Lower leg skin (tissue), 4 donors: Measurements from ENCODE around the gene TRIO. TPM values are rescaled to one million over a fixed set of nuclear protein-coding genes. Genes with fewer than 3 reads are reported as not detected.
A peak's percentile ranks its signal among the peaks of the same experiment; 100 is the strongest.

ENCODE experiments used
- DNase-seq, 2 donors: peaks; one replicate each; pipeline ENCODE4 v3.0.0-alpha.2; 2019; ENCODE audit warnings: low spot score in 2 of 2
- H3K4me3 ChIP-seq: fragments of 200-600 bp; sonication (generic); 2 replicates; pipeline ENCODE4 v1.5.1; 2017; ENCODE audit warnings: mild to moderate bottlenecking, low read depth; ENCODE audit not compliant: poor library complexity, severe bottlenecking
- POLR2A ChIP-seq, 2 donors: fragments of 450-650 bp; IDR thresholded peaks; one replicate each; pipeline ENCODE4 v1.6.1; 2016 to 2017; ENCODE audit warnings: antibody characterized with exemption in 2 of 2, mild to moderate bottlenecking in 1 of 2, moderate library complexity in 1 of 2
- WGBS, 2 donors: methylation state at CpG; one replicate each; pipeline ENCODE4 v1.1.5; 2018; 5-methylcytosine and 5-hydroxymethylcytosine counted together
- intact Hi-C: fragments of 100-400 bp; cut with DNase I; formaldehyde crosslinking; loops from one replicate; pipeline ENCODE4 v1.15.0; 2023; ENCODE audit warnings: low total_unique reads
- total RNA-seq, 4 donors: library from RNA; depleted of rRNA; stranded (reverse); fragments of >200 nt; gene quantifications; one replicate each; pipeline ENCODE4 v1.1.0, GENCODE V29; 2016
- TF ChIP-seq, protein P1 (sequence below), 3 donors: fragments of 450-650 bp; IDR thresholded peaks; one replicate each; pipeline ENCODE4 v1.5.1; 2016; ENCODE audit warnings: antibody characterized with exemption in 3 of 3, mild to moderate bottlenecking in 3 of 3, moderate library complexity in 2 of 3

The TRIO gene
- total RNA-seq, 4 donors from 2014 or later: 47.8 to 101 (median 64.5) TPM

DNA sequence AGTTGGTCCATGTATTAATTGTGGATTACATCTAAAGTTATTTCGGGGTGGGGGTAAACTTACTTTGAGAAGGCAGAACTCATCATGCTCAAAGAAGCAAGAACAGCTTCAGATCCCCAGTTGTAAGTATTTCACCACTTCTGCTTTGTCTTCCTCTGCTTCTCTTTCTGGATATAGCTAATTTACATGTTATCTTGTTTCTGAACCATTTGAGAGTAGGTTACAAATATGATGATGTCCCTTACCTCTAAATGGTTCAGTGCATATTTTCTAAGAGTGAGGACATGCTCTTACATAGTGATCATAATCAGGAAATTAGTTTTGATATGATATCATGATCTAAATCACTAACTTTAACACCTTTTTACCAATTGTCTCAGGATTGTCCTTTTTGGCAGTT is 11.9 kb downstream of the TRIO start:
- DNase-seq: no peak
- intact Hi-C loops: no loop called here
- H3K4me3 ChIP-seq: no peak overlapping the region
- 86 to 92% methylated on average over 1 of the region's 1 CpG for WGBS, 2 donors
- TF ChIP-seq, protein P1, sequence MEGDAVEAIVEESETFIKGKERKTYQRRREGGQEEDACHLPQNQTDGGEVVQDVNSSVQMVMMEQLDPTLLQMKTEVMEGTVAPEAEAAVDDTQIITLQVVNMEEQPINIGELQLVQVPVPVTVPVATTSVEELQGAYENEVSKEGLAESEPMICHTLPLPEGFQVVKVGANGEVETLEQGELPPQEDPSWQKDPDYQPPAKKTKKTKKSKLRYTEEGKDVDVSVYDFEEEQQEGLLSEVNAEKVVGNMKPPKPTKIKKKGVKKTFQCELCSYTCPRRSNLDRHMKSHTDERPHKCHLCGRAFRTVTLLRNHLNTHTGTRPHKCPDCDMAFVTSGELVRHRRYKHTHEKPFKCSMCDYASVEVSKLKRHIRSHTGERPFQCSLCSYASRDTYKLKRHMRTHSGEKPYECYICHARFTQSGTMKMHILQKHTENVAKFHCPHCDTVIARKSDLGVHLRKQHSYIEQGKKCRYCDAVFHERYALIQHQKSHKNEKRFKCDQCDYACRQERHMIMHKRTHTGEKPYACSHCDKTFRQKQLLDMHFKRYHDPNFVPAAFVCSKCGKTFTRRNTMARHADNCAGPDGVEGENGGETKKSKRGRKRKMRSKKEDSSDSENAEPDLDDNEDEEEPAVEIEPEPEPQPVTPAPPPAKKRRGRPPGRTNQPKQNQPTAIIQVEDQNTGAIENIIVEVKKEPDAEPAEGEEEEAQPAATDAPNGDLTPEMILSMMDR (IDR thresholded peaks at IDR 0.05): no peak
- TF ChIP-seq POLR2A (IDR thresholded peaks at IDR 0.05): no peak

DNA sequence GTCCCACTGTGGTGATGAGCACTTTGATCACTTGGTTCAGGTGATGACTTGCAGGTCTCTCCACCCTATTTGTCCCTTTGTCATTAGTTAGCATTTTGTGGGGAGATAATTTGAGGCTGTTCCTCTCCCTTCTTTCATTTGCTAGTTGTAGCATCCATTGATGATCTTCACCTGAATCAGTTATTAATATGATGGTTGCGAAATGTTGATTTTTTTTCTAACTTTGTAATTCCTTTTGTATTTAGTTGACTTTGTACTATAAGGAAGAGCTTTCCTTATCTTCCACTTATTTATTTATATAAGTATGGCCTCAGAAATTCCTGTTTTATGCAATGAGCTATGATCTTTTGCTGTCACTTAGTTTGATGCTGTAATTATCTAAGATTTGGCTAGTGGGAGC is 12.6 kb downstream of the TRIO start:
- 93 to 96% methylated on average over 1 of the region's 1 CpG for whole genome bisulfite sequencing, 2 donors
- intact Hi-C loops: no loop called here
- TF ChIP-seq POLR2A (IDR thresholded peaks at IDR 0.05): no peak
- TF ChIP-seq, protein P1 (IDR thresholded peaks at IDR 0.05): no peak
- H3K4me3 ChIP-seq: no peak overlapping the region
- DNase-seq: no peak

DNA sequence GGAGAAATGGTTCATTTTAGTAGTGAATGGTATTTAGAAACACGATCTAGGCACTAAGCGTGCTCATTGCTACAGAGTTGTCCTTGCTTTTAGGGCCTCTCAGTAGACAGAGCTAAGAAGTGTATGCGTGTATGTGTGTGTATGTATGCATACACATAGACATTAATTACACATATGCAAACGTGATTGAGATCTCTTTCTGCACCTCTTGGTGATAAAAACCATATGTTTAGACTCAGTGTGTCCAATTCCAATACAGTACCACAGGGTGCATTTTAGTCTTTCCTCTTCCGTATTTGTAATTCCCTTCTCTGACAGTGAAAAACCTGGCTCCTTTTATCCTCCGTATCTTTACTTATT is 13.1 kb downstream of the TRIO start:
- H3K4me3 ChIP-seq: no peak overlapping the region
- TF ChIP-seq, protein P1 (IDR thresholded peaks at IDR 0.05): no peak
- TF ChIP-seq POLR2A (IDR thresholded peaks at IDR 0.05): no peak
- intact Hi-C loops: no loop called here
- 47% methylated on average over 6 of the region's 6 CpGs for WGBS, 2 donors
- no peak for DNase-seq

DNA sequence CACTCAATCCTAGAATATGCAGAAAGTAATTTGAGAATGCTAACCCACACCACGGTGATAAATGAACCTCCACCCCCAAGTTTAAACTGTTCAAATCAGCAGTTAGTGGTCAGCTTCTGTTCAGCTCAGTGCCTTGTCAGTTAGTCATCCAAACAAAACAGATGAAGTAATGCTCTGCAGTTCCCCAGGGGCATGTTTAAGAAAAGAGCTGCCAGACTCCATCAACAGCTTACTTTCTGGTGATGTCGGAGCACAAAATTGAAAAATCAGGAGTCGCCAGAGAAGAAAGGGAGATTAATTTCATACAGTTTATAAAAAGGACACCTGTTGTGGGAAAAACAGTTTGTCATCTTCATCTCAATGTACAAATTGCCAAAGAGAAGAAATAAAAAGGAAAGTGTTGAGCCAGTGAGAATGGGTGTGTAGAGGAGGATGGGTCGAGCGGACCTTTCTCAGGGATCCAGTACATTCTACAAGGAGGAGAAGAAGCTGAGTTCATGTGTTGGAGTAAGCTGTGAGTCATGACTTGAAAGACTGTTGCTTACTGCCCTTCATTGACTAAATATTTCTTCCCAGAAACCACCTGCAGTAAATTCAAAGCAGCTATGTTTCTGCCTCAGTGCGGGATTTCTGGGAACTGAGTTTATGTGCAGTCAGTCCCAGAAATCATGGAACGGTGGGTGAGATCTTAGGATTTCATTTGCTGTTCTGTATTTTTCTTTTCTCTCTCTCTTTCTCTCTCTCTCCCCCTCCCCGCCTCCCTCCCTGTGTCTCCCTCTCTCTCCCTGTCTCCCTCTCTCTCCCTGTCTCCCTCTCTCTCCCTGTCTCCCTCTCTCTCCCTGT is 13.7 kb downstream of the TRIO start:
- 28 to 36% methylated on average over 8 of the region's 8 CpGs for WGBS, 2 donors
- intact Hi-C loops: no loop called here
- TF ChIP-seq, protein P1 (IDR thresholded peaks at IDR 0.05): no peak
- no peak for TF ChIP-seq POLR2A (IDR thresholded peaks at IDR 0.05)
- DNase-seq: peak in 1 of 2 donors; percentile 41
- H3K4me3 ChIP-seq: no peak overlapping the region

DNA sequence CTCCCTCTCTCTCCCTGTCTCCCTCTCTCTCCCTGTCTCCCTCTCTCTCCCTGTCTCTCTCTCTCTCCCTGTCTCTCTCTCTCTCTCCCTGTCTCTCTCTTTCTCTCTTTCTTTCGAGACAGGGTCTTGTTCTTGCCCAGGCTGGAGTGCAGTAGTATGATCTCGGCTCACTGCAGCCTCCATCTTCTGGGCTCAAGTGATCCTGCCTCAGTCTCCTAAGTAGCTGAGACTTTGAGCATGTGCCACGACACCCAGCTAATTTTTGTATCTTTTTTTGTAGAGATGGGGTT is 14.3 kb downstream of the TRIO start:
- intact Hi-C loops: no loop called here
- TF ChIP-seq, protein P1 (IDR thresholded peaks at IDR 0.05): no peak
- TF ChIP-seq POLR2A (IDR thresholded peaks at IDR 0.05): no peak
- no peak overlapping the region for H3K4me3 ChIP-seq
- DNase-seq: no peak
- whole genome bisulfite sequencing, 2 donors: 92 to 94% methylated on average over 3 of the region's 3 CpGs
